AG20443 (cell line): ENCODE measurements around the gene TCEAL3.
A peak's percentile ranks its signal among the peaks of the same experiment; 100 is the strongest.
"Not testable (repeated sequence)": the region's sequence is repeated elsewhere in the genome, so short reads cannot be mapped to it uniquely, and the experiment has no call there.

Experiments
- DNase-seq: peaks from one replicate; pipeline ENCODE4 v3.0.0; 2012; ENCODE audit warnings: low spot score, mixed read lengths

TCEAL3 gene

DNA sequence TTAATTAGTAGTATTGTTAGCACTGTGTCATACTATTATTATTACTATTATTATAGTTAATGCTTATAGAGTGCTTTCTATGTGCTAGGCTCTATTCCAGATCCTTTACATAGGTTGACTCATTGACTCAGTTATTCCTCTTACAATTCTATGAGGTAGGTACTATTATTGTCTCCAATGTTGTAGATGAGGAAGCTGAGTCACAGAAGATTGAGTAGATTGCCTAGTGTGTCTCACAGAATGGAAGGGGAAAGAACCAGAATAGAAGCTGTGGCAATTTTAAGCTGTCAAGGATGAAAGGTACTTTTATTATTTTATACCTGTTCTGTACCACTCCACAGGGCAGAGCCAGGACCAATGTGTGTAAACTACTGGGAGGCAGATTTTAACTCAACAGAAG is 19.1 kb downstream of the TCEAL3 start:
- no peak for DNase-seq

DNA sequence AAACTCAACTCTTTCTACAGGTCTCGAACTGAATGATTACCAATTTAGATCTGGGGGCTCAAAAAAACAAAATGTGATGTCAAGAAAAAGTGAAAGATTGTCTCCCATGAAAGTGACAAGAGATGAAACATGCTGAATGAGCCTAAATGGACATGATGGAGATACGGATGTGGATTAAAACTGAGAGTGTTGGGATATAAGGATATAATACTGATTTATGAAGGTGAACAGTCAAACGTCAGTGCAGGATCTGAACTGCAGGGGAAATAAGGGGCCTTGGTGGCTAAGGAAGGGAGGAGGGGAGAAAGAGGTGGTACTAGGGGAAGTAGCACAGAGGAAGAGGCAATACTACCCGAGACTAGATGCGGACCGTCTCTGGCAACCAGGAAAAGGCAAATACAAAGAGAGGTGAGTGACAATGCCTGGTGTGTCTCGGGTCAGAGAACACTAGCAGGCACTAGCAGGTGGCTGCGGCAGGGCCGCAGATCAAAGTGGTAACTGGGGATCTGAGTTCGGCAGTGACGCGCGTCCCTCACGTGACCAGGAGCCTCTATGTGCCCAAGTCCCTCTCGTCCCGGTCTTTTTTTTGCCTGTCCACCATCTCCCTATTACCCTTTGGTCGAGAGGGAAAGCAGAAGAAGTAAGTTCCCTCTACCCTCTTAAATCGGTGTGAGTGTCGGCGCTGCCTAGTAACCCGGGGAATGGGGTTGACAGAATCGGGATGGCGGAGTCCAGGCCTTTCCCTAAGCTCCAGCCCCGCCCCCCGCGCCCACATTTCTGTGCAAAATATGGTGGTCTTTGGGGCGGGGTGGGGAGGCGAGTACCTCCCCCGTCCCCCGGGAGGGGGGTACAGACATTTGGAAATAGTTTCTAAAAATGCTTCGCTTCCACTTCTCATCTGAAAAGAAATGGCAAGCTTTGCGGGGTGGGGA is 20.9 kb downstream of the TCEAL3 start, which contains the start of gene TCEAL1:
Gene TCEAL1 (plus strand): TSS at position 590 of the 932 bp plus-strand sequence. CDS start 942 bp downstream, outside the sequence.
- peak; percentile 29 for DNase-seq

DNA sequence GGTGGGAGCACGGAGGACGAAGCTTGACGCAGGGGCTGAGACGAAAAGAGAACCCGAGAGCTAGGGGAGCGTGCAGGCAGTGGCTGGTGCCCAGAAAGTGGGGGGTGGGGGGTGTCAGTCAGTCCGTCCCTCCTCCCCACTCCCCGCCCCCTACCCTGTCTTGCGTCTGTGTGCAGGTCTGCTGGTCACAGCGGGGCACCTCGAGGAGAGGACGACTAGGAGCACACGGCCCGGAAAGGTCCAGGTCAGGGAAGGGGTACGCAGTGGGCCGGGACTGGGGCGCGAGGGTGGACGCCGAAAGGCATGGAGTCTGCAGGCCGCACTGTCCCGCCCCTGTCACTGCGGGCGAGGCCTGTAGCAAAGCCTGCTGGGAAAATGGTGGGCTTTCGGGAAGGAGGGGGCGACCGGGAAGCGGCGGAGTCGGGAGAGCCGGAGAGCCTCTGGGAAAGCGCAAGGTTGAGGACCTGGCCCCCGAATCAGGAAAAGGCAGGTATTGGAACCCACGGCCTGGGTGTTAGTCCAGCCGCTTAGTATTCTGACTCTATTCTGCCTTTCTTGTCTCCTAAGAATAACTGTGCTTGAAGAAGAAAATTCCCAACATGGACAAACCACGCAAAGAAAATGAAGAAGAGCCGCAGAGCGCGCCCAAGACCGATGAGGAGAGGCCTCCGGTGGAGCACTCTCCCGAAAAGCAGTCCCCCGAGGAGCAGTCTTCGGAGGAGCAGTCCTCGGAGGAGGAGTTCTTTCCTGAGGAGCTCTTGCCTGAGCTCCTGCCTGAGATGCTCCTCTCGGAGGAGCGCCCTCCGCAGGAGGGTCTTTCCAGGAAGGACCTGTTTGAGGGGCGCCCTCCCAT is 21.8 kb downstream of the TCEAL3 start:
- peak; percentile 62 for DNase-seq

DNA sequence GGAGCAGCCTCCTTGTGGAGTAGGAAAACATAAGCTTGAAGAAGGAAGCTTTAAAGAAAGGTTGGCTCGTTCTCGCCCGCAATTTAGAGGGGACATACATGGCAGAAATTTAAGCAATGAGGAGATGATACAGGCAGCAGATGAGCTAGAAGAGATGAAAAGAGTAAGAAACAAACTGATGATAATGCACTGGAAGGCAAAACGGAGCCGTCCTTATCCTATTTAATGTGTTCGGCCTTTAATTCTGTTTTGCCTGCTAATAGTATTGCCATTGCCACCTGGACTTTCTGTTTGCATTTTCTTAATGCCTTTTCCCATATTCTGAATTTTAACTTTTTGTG is 22.4 kb downstream of the TCEAL3 start:
- no peak for DNase-seq

DNA sequence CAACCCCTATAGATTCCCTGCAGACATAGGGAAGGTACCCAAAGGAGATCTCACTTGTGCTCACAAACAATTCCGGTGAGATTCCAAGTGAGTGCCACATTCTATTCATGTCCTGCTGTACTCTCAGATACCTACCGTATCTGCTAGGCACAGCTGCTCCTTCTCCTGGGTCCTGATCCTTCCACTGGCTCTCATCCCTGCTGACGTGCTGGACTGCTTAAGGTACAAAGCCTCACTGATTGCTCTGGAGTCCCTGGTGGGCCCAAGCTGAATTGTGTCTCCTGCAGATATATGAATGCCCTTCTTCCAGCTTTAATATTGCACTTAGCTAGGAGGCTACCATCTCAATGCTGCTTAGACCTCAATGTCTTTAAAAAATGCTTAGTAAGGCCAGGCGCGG is 23.4 kb downstream of the TCEAL3 start:
- no peak for DNase-seq

DNA sequence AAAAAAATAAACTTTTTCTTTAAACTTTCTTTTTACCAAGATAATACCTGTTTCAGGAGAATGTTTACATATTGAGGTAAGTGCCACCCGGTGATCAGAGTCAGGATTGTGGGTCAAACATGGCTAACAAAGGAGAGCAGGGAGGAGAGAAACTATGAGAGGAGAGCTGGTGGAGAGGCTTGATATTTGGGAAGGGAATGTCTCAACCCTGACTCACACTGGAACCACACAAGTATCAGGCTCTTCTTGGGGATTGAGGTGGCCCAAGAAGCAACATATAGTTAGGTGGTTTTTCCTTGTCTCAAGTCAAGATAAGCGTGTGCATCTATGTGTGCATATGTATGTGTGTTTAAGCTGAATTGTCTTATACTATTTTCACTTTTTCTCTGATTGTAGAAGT is 27.7 kb downstream of the TCEAL3 start:
- DNase-seq, result peak; percentile 9

DNA sequence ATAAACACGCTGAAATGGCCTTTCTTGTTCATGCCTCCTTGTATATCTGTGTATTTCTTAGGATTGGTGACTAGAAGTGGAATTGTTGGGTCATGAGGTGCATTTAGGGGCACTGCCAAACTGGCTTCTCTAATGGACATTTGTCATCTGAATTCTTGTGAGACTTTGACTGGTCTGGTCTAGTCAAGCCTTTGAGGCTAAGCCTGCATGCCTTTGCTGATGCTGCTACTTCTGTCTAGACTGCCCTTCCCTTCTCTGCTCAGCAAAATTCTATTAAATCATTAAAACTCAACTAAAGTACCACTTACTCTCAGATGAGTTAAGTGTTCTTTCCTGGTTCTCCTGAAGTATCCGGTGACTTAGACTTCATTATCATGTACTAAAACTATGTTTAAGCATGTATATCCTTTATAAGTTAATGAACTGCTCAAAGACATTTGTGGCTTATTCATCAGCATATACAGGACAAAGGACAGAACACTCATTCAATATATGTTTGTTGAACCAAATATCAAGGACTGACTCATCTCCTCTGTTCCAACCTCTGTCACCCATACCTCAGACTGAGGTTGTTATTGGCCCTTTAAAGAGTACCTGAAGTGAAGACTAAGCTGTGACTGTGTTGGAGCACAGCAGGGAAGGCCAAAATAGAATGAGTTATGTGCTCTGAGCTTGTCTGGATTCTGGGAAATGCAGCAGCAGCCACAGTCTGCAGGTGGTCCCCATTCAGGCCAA is 30.0 kb downstream of the TCEAL3 start:
- peak; percentile 5 for DNase-seq

DNA sequence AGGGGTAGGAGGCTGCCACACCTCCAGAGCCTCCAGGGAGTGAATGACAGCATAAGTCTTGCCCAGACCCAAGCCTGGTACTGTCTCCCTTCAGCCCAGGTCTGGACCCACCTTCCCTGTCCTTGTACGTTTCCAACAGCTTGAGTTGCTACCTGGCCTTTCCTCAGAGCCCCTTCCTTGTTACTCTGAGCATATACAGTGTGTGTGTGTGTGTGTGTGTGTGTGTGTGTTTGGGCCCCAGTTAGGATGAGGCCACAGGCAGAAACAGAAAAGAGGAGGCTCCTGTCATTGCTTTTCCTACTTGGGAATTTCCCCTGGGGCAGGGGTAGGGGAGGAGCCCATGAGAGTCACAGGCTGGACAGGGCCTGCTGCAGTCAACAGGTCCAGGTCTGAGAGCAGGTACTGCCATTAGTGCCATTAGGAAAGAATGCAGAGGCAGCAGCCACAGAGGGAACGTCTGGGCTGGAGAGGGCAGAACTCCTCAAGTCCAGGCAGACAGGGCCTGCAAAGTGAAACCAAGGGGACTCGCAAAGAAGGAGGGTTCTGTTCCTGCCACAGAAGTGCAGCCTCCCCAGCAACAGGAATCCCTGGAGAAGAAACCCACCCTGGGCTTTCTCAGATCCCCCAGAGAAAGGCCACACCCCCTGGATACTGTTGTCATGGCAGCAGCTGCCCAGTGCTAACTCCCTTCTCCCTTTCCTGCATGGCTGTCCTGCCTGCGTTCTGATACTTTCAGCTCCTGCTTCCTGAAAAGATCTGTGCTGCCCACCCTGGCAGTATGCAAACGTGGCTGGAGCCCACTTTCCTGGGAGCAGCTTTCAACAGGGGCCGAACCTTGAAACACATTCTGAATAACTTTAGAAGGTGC is 30.9 kb downstream of the TCEAL3 start:
- DNase-seq, result peak; percentile 7

DNA sequence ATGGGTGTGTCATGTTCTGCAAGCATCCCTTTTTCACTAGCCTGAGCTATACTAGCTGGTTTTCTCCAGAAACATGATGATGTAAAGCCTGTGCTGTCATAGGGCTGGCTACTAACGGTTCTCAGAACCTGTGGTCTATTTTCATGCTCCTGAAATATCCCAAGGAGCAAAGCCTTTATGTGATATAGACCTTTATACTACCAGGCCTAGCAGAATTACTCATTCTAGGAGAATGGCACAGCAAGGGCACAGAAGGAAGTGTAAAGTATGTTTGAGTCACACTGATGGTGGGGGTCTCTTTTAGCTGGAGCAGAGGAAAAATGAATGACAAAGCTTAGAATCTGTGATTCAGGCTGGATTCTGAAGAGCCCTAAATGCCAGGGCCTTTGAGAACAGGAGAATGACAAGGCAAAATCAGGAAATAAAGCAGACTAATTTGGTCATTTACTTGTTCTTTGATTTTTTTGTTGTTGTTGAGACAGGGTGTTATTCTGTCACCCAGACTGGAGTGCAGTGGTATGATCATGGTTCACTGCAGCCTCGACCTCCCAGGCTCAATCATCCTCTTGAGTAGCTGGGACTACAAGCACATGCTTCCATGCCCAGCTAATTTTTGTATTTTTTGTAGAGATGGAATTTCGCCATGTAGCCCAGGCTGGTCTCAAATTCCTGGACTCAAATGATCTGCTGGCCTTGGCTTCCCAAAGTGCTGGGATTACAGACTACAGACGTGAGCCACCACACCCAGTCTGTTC is 32.8 kb downstream of the TCEAL3 start:
- peak; percentile 5 for DNase-seq

DNA sequence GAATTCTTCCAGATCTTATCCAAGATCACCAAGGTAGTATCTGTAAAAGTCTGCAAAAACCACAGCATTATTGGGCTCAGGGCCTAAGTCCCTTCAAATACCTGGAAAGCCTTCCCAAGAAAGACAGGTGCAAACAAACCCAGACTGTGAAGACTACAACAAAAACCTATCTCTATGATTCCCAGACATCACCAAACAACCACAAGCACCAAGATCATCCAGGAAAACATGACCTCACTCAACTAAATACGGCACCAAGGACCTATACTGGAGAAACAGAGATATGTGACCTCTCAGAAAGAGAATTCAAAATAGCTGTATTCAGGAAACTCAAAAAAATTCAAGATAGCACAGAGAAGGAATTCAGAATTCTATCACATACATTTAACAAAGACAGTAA is 36.4 kb downstream of the TCEAL3 start:
- no peak for DNase-seq

DNA sequence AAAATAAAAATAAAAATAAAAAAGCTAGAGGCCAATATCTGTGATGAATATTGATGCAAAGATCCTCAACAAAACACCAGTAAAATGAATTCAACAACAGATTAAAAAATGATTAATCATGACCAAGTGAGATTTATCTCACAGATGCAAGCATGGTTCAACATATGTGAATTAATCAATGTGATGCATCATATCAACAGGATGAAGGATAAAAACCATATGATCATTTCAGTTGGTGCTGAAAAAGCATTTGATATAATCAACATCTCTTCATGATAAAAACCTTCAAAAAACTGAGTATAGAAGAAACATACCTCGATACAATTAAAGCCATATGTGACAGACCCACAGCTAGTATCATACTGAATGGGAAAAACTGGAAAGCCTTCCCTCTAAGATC is 39.9 kb downstream of the TCEAL3 start:
- DNase-seq, result no peak

DNA sequence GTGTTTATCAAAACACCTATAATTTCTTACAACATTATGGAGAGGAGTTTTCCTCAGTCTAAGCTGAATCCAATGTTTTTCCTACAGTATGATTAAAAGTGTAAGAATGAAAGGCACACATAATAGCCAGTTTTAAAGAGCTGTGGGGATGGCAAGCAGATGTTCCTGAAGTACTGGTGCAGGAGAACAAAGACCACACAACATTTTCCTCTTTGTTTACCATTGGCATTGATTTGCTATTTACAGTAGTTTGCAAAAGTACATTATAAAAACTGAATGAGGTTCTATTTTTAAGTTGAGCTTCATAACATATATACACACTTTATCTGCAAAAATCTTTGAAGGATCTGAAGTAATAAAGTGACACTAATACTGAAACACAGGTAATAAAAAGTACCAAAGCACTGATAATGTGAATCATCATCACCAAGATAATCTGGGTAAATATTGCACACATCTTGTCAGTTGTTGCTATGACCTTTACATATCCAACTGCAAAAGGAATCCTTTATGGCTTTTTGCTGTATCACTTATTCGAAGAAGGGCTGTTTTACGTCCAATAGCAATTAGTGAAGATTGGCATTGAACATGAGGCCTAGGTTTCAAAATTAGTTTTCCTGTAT is 43.5 kb downstream of the TCEAL3 start:
- DNase-seq, result no peak

DNA sequence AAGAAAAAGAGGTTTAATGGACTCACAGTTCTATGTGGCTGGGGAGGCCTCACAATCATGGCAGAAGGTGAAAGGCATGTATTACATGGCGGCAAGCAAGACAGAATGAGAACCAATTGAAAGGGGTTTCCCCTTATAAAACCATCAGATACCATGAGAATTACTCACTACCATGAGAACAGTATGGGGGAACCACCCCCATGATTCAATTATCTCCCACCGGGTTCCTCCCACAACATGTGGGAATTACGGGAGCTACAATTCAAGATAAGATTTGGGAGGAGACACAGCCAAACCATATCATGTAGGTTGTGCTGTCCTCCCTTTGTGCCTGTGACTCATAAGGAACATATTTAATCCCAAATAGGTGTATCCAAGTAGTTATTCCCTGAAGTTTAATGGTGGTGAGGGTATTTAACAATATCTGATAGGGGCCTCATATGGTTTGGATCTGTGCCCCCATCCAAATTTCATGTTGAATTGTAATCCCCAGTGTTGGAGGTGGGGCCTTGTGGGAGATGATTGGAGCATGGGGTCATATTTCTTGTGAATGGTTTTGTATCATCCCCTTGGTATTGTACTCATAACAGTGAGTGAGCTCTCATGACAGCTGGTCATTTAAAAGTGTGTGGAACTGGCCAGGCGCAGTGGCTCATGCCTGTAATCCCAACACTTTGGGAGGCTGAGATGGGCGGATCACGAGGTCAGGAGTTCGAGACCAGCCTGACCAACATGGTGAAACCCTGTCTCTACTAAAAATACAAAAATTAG is 47.7 kb downstream of the TCEAL3 start:
- not testable (repeated sequence) for DNase-seq

DNA sequence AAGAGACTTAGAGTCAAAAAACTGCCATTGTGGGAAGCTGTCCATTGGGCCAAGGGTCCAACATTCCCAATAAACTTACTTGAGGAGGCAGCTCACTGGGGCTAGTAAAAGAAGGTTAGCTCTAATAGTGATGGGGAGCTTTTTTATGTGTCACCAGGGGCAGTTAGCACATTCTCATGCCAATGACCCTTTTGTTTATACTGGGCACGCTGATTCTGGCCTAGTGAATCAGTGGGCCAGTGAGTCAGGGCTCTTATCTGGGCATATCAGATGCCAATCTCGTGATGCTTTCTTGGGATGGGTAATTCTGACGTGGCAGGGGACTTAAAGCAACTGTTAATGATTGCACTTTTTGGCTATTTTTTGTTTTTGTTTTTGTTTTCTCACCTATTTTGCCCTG is 48.9 kb downstream of the TCEAL3 start:
- peak; percentile 53 for DNase-seq

DNA sequence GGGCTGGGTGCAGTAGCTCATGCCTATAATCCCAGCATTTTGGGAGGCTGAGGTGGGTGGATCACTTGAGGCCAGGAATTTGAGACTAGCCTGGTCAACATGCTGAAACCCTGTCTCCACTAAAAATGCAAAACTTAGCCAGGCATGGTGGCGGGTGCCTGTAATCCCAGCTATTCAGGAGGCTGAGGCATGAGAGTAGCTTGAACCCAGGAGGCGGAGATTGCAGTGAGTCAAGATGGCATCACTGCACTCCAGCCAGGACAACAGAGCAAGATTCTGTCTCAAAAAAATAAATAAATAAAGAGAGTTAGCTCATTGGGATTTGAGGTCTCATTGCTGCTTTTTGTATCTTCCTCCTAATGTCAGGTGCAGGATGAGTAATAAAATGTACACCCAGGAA is 49.3 kb downstream of the TCEAL3 start:
- DNase-seq, result not testable (repeated sequence)

DNA sequence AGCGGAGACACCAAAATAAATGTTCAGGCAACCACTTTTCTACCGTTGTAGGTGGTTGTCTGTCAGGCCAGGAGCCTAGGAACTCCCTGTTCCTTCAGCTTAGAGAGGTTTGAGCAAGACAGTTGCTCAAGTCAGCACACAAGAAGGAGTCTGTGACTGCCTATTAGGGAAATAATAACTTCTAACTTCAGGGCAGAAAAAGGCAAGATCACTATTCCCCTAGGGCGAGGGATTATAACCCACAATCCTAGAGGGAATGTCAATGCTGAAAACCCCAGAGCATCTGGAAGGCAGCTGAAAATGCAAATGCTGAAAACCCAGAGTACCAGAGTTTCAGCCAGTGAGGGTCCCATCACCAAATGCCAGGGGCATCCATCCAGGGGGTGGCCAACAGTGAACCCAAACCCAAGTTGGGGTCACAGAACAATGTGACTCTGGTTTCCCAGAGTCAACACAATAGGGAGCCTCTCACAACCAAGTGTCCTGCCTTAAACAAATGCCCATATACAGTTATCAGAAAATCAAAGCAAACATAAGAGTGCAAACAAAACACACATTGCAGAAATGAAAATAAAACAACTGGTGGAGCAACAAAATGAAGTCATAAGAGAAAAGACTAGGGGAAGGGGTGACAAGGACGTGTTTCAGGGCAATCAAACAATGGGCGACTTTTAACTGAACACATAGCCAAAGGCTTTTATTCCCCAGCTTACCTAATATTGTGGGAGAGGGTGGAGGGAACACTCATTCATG is 51.1 kb downstream of the TCEAL3 start:
- no peak for DNase-seq

DNA sequence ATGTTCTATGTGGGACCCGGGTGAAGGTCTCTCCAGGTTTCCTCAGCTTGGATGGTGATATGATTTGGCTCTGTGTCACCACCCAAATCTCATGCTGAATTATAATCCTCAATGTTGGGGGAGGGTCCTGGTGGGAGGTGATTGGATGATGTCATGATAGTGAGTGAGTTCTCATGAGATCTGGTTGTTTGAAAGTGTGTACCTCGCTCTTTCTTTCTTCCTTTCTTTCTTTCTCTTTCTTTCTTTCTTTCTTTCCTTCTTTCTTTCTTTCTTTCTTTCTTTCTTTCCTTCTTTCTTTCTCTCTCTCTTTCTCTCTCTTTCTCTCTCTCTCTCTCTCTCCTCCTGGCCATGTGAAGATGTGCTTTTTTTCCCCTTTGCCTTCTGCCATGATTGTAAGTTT is 51.7 kb downstream of the TCEAL3 start:
- DNase-seq, result not testable (repeated sequence)
